Fibroblast of villous mesenchyme (primary cell): ENCODE measurements around the gene SQSTM1. TPM values are rescaled to one million over a fixed set of nuclear protein-coding genes. Genes with fewer than 3 reads are reported as not detected.

Experiments
- DNase-seq: peaks from one replicate; pipeline ENCODE4 v3.0.0-alpha.2; 2010; ENCODE audit warnings: low read depth
- H3K4me3 ChIP-seq: 2 replicates; pipeline ENCODE4 v1.5.1; 2011; ENCODE audit warnings: low read depth, mild to moderate bottlenecking, low read length
- CTCF ChIP-seq: IDR thresholded peaks from 2 replicates; pipeline ENCODE4 v1.5.1; 2012; ENCODE audit warnings: low read depth, mild to moderate bottlenecking, low read length; ENCODE audit not compliant: insufficient read depth
- total RNA-seq: library from RNA; depleted of rRNA; stranded (reverse); fragments of >200 nt; gene quantifications from 2 replicates; pipeline ENCODE4 v1.2.3, GENCODE V29; 2012

Gene SQSTM1
- total RNA-seq, 1 donor = 892 TPM

GRCh38 chr5:179806250-179807048 lies 14.3 kb upstream of the SQSTM1 start, which contains the start of gene MGAT4B:
MGAT4B (minus strand) TSS chr5:179806866; CDS start chr5:179806583, 283 bp downstream.
- no peak for TF ChIP-seq CTCF

GRCh38 chr5:179812135-179812825 lies 8.4 kb upstream of the SQSTM1 start:
- TF ChIP-seq CTCF = no peak
- no peak for DNase-seq
- no peak overlapping the region for H3K4me3 ChIP-seq

More at GRCh38 chr5:179806250-179807048, 14.3 kb upstream of the SQSTM1 start, which contains the start of gene MGAT4B:
- H3K4me3 ChIP-seq = peak within 1 kb of the TSS; percentile 78
- DNase-seq = peak; percentile 76

DNA sequence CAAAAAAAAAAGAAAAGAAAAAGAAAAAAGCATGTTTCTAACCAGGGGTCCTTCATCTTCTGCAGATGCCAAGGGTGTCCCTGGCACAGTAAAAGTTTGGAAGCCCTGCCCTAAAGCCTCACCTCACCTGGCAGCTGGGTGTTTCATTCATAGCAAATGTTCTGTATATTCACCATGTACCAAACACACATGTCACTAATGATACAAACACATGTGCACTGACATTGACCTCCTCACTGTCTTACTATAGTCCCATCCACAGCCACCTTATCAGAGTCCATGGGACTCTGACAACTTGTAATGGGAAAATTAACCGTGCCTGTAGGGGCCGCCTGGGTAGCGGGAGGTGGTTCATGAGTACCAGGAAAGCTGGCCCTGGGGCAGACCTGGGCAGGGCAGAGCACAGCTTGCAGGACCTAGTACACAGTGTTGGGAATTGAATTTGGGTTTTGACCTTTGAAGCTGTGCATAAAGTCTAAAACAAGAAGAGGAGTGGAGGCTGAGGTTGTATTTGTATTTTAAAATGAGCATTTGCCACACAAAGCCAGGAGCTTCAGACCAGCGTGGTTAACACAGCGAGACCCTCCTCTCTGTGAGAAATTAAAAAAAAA lies 7.6 kb upstream of the SQSTM1 start:
- TF ChIP-seq CTCF = no peak
- H3K4me3 ChIP-seq = no peak overlapping the region
- DNase-seq = no peak

DNA sequence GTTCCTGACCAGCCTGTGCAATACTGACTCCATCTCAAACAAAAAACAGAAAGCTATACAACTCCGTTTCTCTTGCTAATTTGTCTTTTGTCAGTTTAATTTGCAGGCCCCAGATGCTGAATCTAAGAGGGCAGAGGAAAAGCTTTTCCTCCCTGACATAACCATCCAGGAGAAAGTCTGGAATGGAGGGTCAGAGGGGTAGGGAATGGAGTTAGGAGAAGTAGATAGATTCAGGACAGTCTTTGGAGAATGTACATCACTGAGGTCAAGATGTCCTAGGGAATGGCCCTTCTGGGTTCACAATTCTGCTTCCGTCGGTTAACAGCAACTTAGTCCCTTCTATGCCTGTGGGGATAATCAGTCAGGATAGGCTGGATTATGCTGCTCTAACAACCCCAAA lies 6.6 kb upstream of the SQSTM1 start:
- no peak overlapping the region for H3K4me3 ChIP-seq
- no peak for DNase-seq
- TF ChIP-seq CTCF = no peak

DNA sequence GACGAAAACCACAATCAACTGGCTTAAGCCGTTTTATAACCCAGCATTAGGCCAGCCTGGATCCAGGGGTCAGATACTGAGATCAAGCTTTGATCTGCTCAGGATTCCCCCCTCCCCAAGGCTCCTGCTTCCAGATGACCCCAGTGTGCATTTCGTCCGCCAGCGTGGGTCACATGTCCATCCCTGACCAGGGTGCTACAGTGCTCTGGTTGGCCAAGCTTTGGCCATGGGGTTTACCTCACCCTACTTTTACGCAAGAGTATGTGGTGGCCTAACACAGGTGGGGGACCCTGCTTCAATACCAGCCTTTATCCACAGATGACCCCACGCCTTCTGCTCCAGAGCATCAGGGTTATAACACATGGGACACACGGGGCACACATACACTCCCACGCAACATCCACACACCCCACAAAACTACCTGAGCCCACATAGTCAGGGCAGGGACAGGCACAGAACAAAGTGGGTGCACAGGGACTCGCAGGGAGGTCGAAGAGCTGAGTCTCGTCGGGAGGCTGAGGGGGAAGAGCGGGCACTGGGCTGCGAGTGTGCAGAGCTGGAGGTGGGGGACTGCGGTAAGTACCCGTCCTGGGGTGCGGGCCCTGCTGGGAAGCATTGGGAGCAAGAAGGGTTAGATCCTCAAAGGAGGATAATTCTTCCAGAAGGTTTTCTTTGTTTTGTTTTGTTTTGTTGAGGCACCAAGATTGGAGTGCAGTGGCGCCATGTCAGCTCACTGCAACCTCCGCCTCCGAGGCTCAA lies 5.0 kb upstream of the SQSTM1 start:
- no peak for DNase-seq
- no peak overlapping the region for H3K4me3 ChIP-seq
- TF ChIP-seq CTCF = no peak

- DNase-seq = no peak
- no peak for TF ChIP-seq CTCF
- peak overlapping the region; percentile 47 for H3K4me3 ChIP-seq
Measured at GRCh38 chr5:179816401-179816795, 4.3 kb upstream of the SQSTM1 start.
